ENCODE measurements around the gene PLCB1.

The PLCB1 gene

DNA sequence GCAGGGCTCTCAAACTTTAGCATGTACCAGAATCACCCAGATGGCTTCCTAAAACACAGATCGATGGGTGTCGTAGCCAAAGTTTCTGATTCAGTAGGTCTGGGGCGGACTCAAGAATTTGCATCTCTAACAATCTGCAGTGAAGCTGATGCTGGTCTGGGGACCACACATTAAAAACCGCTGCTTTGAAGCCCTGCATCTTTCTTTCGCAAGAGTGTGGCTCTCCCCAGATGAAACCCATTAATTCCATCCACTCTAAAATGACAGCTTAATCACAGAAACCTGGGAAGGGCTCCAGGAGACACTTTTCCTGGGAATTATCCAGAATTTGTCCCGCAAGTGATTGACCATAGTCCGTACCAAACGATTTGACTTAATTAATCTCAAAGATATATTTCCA lies 617.0 kb downstream of the PLCB1 start:
- no peak for DNase-seq

GRCh38 chr20:8749986-8750385 lies 617.9 kb downstream of the PLCB1 start:
- DNase-seq: no peak

DNA sequence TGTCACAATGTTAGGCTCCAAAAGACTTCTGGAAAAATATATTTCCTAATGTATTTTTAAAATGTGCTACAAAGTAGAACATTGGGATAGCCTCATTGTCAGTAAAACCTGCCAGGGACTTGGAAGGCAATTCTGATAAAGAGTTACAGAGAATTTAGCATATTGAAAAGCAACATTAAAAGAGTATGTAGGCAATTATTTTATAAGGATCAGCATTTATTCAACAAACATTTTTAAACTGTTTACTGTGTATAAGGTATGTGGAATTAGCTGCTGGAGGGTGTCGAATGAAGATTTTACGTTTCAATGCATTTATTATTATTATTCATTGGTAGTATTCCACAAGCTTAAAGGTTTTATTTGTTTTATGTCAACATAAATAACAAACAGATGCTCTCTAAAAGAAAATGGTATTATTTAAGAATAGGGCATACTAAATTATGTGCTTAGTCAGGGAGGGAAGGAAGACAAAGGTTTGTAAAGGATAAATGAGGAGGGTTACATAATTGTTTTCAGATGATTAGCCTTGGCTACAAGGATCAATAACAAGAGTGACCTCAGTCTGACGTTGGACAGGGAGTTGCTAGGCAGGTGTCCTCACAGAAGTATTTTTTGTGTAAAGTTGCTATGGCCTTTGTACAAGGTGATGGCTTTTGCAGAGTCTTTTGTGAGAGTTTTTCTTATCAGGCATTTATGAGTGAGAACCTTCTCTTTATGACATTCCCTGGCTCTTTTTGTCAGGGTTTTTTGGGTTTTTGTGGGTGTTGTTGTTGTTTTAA lies 623.5 kb downstream of the PLCB1 start:
- no peak for DNase-seq

DNA sequence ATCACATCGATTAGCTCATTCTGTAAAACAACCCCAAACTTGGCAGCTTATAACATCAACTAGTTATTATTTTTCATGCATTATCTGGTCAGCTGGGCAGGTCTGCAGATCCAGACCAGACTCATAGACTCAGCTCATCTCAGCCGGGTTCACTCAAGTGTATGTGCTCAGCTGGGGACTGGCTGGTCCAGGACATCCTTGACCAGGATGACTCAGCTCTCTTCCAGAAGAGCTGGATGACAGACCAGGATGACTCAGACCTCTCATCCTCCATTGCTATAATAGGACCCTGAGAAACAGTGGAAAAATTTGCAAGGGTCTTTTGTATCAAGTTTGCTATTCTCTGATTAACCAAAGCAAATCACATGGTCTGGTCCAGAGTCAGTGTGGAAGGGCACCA lies 624.3 kb downstream of the PLCB1 start:
- DNase-seq: no peak

DNA sequence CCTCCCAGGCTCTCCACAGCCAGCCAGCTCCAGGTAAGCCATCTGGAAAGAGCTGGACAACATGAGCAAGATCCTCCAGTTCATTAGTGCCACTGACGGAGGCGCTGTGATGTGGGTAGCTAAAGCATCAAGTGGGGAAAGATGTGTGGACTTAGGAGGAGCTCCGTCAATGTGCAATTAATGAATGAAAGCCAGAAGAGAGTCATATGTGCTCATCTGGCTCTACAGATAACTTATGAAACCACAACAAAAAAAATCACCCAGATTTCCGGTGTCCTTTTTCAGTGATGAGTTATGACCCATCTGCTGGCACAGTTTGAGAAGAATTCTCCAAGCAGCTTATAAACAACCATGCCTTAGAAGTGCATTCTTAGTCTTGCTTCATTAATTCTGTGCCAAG lies 625.1 kb downstream of the PLCB1 start:
- DNase-seq: no peak

DNA sequence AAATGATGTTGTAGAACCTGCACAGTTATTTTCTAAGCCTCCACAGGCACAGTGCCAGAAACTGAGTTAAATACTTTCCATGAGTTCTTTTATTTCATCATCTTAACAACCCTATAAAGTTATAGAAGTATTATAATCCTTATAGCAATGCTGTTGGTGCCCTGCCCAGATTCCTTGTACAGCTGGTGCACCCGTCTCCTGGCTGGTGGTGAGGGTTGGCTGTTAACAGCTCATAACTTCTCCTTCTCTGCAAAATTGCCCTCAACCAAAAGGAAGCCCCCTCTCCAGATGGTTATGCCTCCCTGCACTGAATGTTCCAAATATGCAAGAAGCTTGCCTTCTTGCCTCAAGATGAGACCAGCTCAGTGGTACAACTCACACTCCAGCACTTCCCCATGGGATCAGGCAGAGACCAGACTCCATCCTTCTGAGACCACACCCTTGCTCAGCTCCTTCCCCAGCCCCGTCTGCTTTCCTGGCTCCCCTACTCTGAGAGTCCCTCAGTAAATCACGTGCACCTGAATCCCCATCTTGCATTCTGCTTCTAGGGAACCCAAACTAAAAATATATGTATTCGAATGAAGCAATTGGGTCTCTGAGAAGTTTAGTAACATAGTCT lies 632.4 kb downstream of the PLCB1 start:
- no peak for DNase-seq

- DNase-seq: no peak
These were observed 634.9 kb downstream of the PLCB1 start for GRCh38 chr20:8766868-8767390.

- no peak for DNase-seq
These were observed 642.3 kb downstream of the PLCB1 start for GRCh38 chr20:8774412-8774811.

DNA sequence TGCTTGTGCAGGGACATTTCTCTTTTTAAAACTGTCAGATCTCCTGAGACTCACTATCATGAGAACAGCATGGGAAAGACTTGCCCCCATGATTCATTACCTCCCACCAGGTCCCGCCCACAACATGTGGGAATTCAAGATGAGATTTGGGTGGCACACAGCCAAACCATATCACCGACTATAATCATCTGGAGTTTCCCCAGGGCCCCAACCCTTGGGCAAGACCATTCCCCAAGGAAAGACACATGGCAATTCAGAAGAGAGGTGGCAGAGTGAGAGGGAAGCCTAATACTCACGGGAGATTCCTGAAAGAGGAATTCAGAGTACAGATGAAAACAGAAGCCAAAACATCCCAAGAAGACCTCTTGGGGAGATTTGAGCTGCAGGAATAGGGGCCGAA lies 645.8 kb downstream of the PLCB1 start:
- no peak for DNase-seq

DNA sequence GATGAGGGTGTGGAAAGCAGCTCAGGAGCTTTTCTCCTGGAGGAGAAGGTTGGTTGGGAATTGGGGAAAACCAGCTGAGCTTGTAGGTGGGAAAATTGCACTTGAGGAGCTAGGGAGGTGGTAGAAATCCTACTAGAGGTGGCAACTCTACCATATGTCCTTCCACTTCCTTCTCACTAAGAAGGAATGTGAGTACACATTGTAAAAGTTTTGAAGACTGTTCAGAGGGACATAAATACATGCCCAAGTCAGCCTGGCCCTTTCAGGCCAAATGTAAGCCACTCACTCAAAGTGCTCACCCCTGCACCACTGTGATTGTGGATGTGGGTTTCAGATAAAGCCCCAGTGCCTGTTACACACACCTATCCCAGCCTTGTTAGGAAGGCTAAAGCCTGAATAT lies 646.3 kb downstream of the PLCB1 start:
- DNase-seq: no peak

GRCh38 chr20:8780915-8781314 lies 648.8 kb downstream of the PLCB1 start:
- DNase-seq: no peak

DNA sequence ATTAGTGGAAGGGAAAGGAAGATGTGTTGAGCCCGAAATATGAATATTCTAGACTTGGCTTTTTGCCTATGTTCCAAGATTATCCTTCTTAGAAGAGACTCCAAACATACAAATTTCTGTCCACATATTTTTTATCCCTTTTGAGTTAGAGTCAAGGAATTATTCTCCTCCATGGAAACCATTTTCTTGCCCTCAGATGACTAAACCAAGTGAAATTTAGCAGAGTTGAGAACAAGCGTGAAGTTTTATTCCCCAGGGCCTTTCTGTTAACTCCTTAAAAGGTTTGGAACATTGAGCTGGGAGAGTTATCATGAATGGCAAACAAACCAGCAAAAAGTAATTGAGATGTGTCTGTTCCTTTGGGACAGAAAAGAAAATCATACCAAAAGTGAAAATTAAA lies 650.7 kb downstream of the PLCB1 start:
- no peak for DNase-seq

GRCh38 chr20:8783734-8784133 lies 651.7 kb downstream of the PLCB1 start:
- DNase-seq: no peak

DNA sequence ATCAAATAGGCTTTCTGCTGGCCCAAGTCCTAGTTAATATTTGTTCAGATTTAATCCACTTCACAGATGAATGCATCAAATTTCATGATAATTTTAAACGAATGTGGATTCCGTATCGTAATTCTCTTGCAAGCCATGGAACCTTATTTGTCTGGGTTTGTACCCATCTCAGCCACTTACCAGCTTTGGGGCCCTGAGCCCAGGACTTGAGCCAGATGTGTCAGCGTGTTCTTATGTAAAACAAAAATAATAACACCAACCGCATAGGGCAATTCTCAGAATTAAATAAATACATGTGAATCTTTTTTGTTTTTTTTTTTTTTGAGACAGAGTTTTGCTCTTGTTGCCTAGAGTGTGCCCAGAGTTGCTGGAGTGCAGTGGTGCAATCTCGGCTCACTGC lies 654.3 kb downstream of the PLCB1 start:
- DNase-seq: no peak

GRCh38 chr20:8787090-8787489 lies 655.0 kb downstream of the PLCB1 start:
- DNase-seq: no peak

- DNase-seq: no peak
These were observed 656.2 kb downstream of the PLCB1 start for GRCh38 chr20:8788275-8788674.

DNA sequence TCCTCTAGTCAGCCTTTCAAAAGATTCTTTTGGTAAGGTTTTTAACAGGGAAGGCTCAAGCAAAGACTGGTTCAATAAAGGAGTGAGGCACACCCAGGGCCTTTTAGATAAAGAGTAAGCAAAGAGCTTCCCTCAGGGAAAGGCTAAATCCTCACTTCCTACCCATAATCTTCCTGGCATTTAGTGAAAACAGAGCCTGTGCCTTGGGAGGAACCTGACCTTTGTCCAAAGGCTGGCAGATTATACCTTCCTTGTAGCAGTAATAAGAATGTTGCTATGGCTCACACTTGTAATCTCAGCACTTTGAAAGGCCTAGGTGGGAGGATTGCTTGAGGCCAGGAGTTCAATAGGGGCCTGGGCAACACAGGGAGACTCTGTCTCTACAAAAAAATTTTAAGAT lies 656.8 kb downstream of the PLCB1 start:
- no peak for DNase-seq

- DNase-seq: peak in 1 of 2 donors; percentile 6
These were observed 658.5 kb downstream of the PLCB1 start for GRCh38 chr20:8790442-8791074.

GRCh38 chr20:8795404-8795803 lies 663.3 kb downstream of the PLCB1 start:
- DNase-seq: no peak

GRCh38 chr20:8796088-8796660 lies 664.1 kb downstream of the PLCB1 start:
- DNase-seq: no peak

GRCh38 chr20:8798505-8798904 lies 666.4 kb downstream of the PLCB1 start:
- DNase-seq: no peak

DNA sequence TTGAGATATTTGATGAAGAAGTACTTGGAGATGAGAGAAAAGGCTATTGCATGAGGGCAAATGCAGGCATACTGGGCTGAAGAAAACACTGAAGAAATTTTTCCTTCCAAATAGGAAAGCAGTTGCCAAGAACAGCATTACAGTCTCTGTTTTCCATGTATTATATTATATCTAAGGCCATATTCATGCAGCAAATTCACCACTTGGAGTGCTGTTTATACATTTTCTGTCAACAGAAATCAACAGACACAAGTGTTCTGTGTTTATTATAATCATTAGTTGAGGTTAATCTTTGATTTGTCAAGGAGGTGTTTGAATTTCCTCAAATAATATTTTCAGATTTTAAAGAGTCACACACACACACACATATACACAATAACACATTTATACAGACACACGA lies 668.0 kb downstream of the PLCB1 start:
- DNase-seq: no peak

- DNase-seq: no peak
These were observed 669.6 kb downstream of the PLCB1 start for GRCh38 chr20:8801686-8802085.

GRCh38 chr20:8803065-8803464 lies 671.0 kb downstream of the PLCB1 start:
- DNase-seq: no peak

All from CD4-positive, alpha-beta T cell treated with Interferon alpha-2 for 1 hour (primary cell).